Activated T-helper 2 cell treated with anti-CD3 and anti-CD28 coated beads, Interferon-gamma antibody, Interleukin-2, Interleukin-4, amounts not matched to agents 10 μg/mL and 5 μg/mL and 100 μg/mL, durations not matched to agents 14 hours and 24 hours and 36 hours (primary cell): ENCODE data around the gene DNAH2. TPM values are rescaled to one million over a fixed set of nuclear protein-coding genes. Genes with fewer than 3 reads are reported as not detected.

ENCODE experiments used
- DNase-seq: peaks from one replicate; pipeline ENCODE4 v3.0.0; 2021; ENCODE audit warnings: low spot score
- H3K27ac Mint-ChIP-seq: one replicate; pipeline ENCODE4 v1.8.0; 2021; ENCODE audit warnings: mixed read lengths
- H3K27me3 Mint-ChIP-seq: one replicate; pipeline ENCODE4 v1.8.0; 2021; ENCODE audit warnings: low read depth, mixed read lengths
- H3K36me3 Mint-ChIP-seq: one replicate; pipeline ENCODE4 v1.8.0; 2021; ENCODE audit warnings: low read depth, mixed read lengths
- H3K4me1 Mint-ChIP-seq: one replicate; pipeline ENCODE4 v1.8.0; 2021; ENCODE audit warnings: low read depth, mixed read lengths
- H3K4me3 Mint-ChIP-seq: one replicate; pipeline ENCODE4 v1.8.0; 2021; ENCODE audit warnings: low read depth, mild to moderate bottlenecking, moderate library complexity, mixed read lengths
- H3K9me3 Mint-ChIP-seq: one replicate; pipeline ENCODE4 v1.8.0; 2021; ENCODE audit warnings: mixed read lengths
- intact Hi-C: fragments of 100-400 bp; cut with micrococcal nuclease; formaldehyde crosslinking; loops from one replicate; pipeline ENCODE4 v1.15.1; 2023
- total RNA-seq: library from RNA; stranded (reverse); gene quantifications from 2 replicates; pipeline ENCODE4 v1.2.3, GENCODE V29; 2022

DNAH2 gene
- total RNA-seq, 1 donor from 2014 or later, result not detected

GRCh38 chr17:7748076-7748775 is 30.7 kb downstream of the DNAH2 start:
- Mint-ChIP-seq H3K27me3 (peaks cover 15% of the 10 kb centered on the region), H3K9me3 (no peaks in the 10 kb centered on the region), H3K27ac (no peak overlapping the region), H3K4me3 (no peak overlapping the region), H3K36me3 (no peaks in the 10 kb centered on the region), H3K4me1 (no peaks in the 10 kb centered on the region)
- intact Hi-C loops, result loop anchor here (10.0 kb wide), 1 partner anchor 247 kb away; no protein-coding TSS in a partner anchor
- DNase-seq, result no peak

- no peak overlapping the region for H3K27ac Mint-ChIP-seq
- H3K4me3 Mint-ChIP-seq, result no peak overlapping the region
- intact Hi-C loops, result no loop called here
- no peaks in the 10 kb centered on the region for H3K4me1 Mint-ChIP-seq
- H3K36me3 Mint-ChIP-seq, result no peaks in the 10 kb centered on the region
- no peak for DNase-seq
- H3K9me3 Mint-ChIP-seq, result no peaks in the 10 kb centered on the region
- H3K27me3 Mint-ChIP-seq, result peaks cover 13% of the 10 kb centered on the region
Measured at GRCh38 chr17:7750321-7750821, 32.8 kb downstream of the DNAH2 start.

GRCh38 chr17:7754656-7755055 is 37.1 kb downstream of the DNAH2 start:
- Mint-ChIP-seq H3K27me3 (peaks cover 6% of the 10 kb centered on the region), H3K4me3 (no peak overlapping the region), H3K27ac (no peak overlapping the region), H3K4me1 (no peaks in the 10 kb centered on the region), H3K36me3 (no peaks in the 10 kb centered on the region), H3K9me3 (no peaks in the 10 kb centered on the region)
- DNase-seq, result no peak
- intact Hi-C loops, result no loop called here

- Mint-ChIP-seq H3K9me3 (no peaks in the 10 kb centered on the region), H3K36me3 (no peaks in the 10 kb centered on the region), H3K4me1 (no peaks in the 10 kb centered on the region), H3K4me3 (no peak overlapping the region), H3K27me3 (peaks cover 3% of the 10 kb centered on the region), H3K27ac (no peak overlapping the region)
- intact Hi-C loops, result no loop called here
- DNase-seq, result no peak
Measured at GRCh38 chr17:7755095-7755890, 37.7 kb downstream of the DNAH2 start.

- Mint-ChIP-seq H3K4me1 (no peaks in the 10 kb centered on the region), H3K9me3 (no peaks in the 10 kb centered on the region)
Measured at GRCh38 chr17:7756968-7757367, 39.4 kb downstream of the DNAH2 start.

GRCh38 chr17:7763919-7764318 is 46.4 kb downstream of the DNAH2 start:
- no peak for DNase-seq
- Mint-ChIP-seq H3K4me3 (no peak overlapping the region), H3K4me1 (no peaks in the 10 kb centered on the region), H3K27ac (no peak overlapping the region), H3K36me3 (no peaks in the 10 kb centered on the region), H3K9me3 (no peaks in the 10 kb centered on the region), H3K27me3 (no peaks in the 10 kb centered on the region)
- intact Hi-C loops, result no loop called here

More at GRCh38 chr17:7756968-7757367, 39.4 kb downstream of the DNAH2 start:
- Mint-ChIP-seq H3K27me3 (peaks cover 2% of the 10 kb centered on the region), H3K27ac (no peak overlapping the region), H3K36me3 (no peaks in the 10 kb centered on the region), H3K4me3 (no peak overlapping the region)
- intact Hi-C loops, result no loop called here
- DNase-seq, result no peak

- intact Hi-C loops, result no loop called here
- DNase-seq, result no peak
- H3K9me3 Mint-ChIP-seq, result no peaks in the 10 kb centered on the region
- no peaks in the 10 kb centered on the region for H3K4me1 Mint-ChIP-seq
- H3K4me3 Mint-ChIP-seq, result no peak overlapping the region
- no peaks in the 10 kb centered on the region for H3K36me3 Mint-ChIP-seq
- H3K27me3 Mint-ChIP-seq, result peaks cover 2% of the 10 kb centered on the region
- H3K27ac Mint-ChIP-seq, result no peak overlapping the region
Measured at GRCh38 chr17:7767004-7767403, 49.5 kb downstream of the DNAH2 start.

- Mint-ChIP-seq H3K27me3 (peaks cover 2% of the 10 kb centered on the region), H3K4me1 (no peaks in the 10 kb centered on the region), H3K27ac (no peak overlapping the region), H3K9me3 (no peaks in the 10 kb centered on the region), H3K36me3 (no peaks in the 10 kb centered on the region), H3K4me3 (no peak overlapping the region)
- DNase-seq, result no peak
- intact Hi-C loops, result no loop called here
Measured at GRCh38 chr17:7767405-7768021, 50.0 kb downstream of the DNAH2 start.

- Mint-ChIP-seq H3K36me3 (no peaks in the 10 kb centered on the region), H3K4me3 (no peak overlapping the region), H3K9me3 (no peaks in the 10 kb centered on the region), H3K27me3 (peaks cover 8% of the 10 kb centered on the region), H3K27ac (no peak overlapping the region), H3K4me1 (no peaks in the 10 kb centered on the region)
- no peak for DNase-seq
- intact Hi-C loops, result no loop called here
Measured at GRCh38 chr17:7769854-7770253, 52.3 kb downstream of the DNAH2 start.

GRCh38 chr17:7774055-7774521 is 56.5 kb downstream of the DNAH2 start:
- Mint-ChIP-seq H3K9me3 (no peaks in the 10 kb centered on the region), H3K27ac (no peak overlapping the region), H3K27me3 (peaks cover 12% of the 10 kb centered on the region), H3K36me3 (no peaks in the 10 kb centered on the region), H3K4me3 (no peak overlapping the region), H3K4me1 (no peaks in the 10 kb centered on the region)
- DNase-seq, result no peak
- intact Hi-C loops, result no loop called here

- H3K36me3 Mint-ChIP-seq, result no peaks in the 10 kb centered on the region
- H3K27ac Mint-ChIP-seq, result no peak overlapping the region
- DNase-seq, result no peak
- intact Hi-C loops, result no loop called here
- H3K4me3 Mint-ChIP-seq, result no peak overlapping the region
- H3K4me1 Mint-ChIP-seq, result no peaks in the 10 kb centered on the region
- peaks cover 12% of the 10 kb centered on the region for H3K27me3 Mint-ChIP-seq
- no peaks in the 10 kb centered on the region for H3K9me3 Mint-ChIP-seq
Measured at GRCh38 chr17:7775051-7775450, 57.5 kb downstream of the DNAH2 start.

- H3K9me3 Mint-ChIP-seq, result no peaks in the 10 kb centered on the region
- intact Hi-C loops, result no loop called here
- DNase-seq, result no peak
- peaks cover 9% of the 10 kb centered on the region for H3K27me3 Mint-ChIP-seq
- H3K27ac Mint-ChIP-seq, result no peak overlapping the region
- H3K4me3 Mint-ChIP-seq, result no peak overlapping the region
- H3K36me3 Mint-ChIP-seq, result no peaks in the 10 kb centered on the region
- no peaks in the 10 kb centered on the region for H3K4me1 Mint-ChIP-seq
Measured at GRCh38 chr17:7777017-7777416, 59.5 kb downstream of the DNAH2 start.

GRCh38 chr17:7780736-7781135 is 63.2 kb downstream of the DNAH2 start:
- H3K27me3 Mint-ChIP-seq, result peaks cover 7% of the 10 kb centered on the region
- no peak overlapping the region for H3K27ac Mint-ChIP-seq
- H3K9me3 Mint-ChIP-seq, result no peaks in the 10 kb centered on the region
- DNase-seq, result no peak
- no peaks in the 10 kb centered on the region for H3K36me3 Mint-ChIP-seq
- H3K4me1 Mint-ChIP-seq, result no peaks in the 10 kb centered on the region
- intact Hi-C loops, result no loop called here
- no peak overlapping the region for H3K4me3 Mint-ChIP-seq
